Prostate gland (tissue), 2 donors: Measurements from ENCODE around the gene HIBADH. TPM values are rescaled to one million over a fixed set of nuclear protein-coding genes. Genes with fewer than 3 reads are reported as not detected.

Source experiments
- DNase-seq: peaks from one replicate; pipeline ENCODE4 v3.0.0-alpha.2; 2019; ENCODE audit warnings: low spot score
- H3K27ac ChIP-seq, 2 donors: fragments of 200-600 bp; sonication (generic); 2 replicates each; pipeline ENCODE4 v1.5.1; 2017 to 2019
- H3K27me3 ChIP-seq: fragments of 200-600 bp; sonication (generic); replicated peaks from 2 replicates; pipeline ENCODE4 v1.5.1; 2019; ENCODE audit not compliant: insufficient read depth
- H3K36me3 ChIP-seq, 2 donors: fragments of 200-600 bp; sonication (generic); 1 replicate in 1 of 2; 2 replicates in 1 of 2; pipeline versions ENCODE4 v1.5.1 to v1.8.1; 2017 to 2019
- H3K4me1 ChIP-seq: fragments of 200-600 bp; sonication (generic); replicated peaks from 2 replicates; pipeline ENCODE4 v1.5.1; 2019
- H3K4me3 ChIP-seq, 2 donors: fragments of 200-600 bp; sonication (generic); 2 replicates each; pipeline ENCODE4 v1.5.1; 2017 to 2019
- H3K9me3 ChIP-seq: fragments of 200-600 bp; sonication (generic); 2 replicates; pipeline ENCODE4 v1.5.1; 2017
- POLR2A ChIP-seq: fragments of 450-650 bp; IDR thresholded peaks from one replicate; pipeline ENCODE4 v1.6.1; 2016; ENCODE audit warnings: antibody characterized with exemption, mild to moderate bottlenecking
- POLR2AphosphoS5 ChIP-seq: sonication (generic); formaldehyde crosslinking; IDR thresholded peaks from one replicate; pipeline ENCODE4 v1.6.1; 2017; ENCODE audit warnings: antibody characterized with exemption
- WGBS: methylation state at CpG from one replicate; pipeline ENCODE4 v1.1.5; 2018; 5-methylcytosine and 5-hydroxymethylcytosine counted together
- intact Hi-C: fragments of 100-400 bp; cut with DNase I; formaldehyde crosslinking; loops from one replicate; pipeline ENCODE4 v1.14.2; 2022
- total RNA-seq, 2 donors: library from RNA; depleted of rRNA; stranded (reverse); fragments of >200 nt; gene quantifications; one replicate each; pipeline ENCODE4 v1.1.0, GENCODE V29; 2016
- TF ChIP-seq, protein P1 (sequence below), 4 experiments: fragments of 200-600 bp in 2 of 4; fragments of 450-650 bp in 2 of 4; sonication (generic) in 2 of 4; IDR thresholded peaks; 1 replicate in 3 of 4; 2 replicates in 1 of 4; pipeline ENCODE4 v1.5.1; 2016 to 2019; ENCODE audit warnings: antibody characterized with exemption in 4 of 4, mild to moderate bottlenecking in 2 of 4, moderate library complexity in 2 of 4

The HIBADH gene
- total RNA-seq, 2 donors from 2014 or later = 78.2 to 80.5 TPM

DNA sequence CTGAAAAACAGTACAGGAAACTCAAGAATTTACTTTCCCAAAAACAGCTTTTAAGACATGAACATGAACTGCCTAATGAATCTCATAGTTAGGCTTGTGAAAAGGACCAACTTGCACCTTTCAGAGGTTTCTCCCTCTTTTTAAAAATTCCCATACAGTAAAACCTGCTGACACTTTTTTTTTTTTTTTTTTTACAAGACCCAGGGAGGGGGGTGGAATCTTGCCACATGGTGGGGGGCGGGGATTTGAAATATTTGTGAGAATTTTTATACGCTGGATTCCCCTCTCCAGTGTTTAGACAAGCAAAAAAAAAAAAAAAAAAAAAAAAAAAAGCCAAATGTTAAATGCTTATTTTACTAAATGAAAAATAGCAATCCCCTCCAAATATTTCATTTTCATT is 57.4 kb downstream of the HIBADH start:
- WGBS = 29% methylated on average over 2 of the region's 2 CpGs
- H3K36me3 ChIP-seq = no peaks in the 10 kb centered on the region
- no peaks in the 10 kb centered on the region for H3K27me3 ChIP-seq
- H3K9me3 ChIP-seq = no peaks in the 10 kb centered on the region
- no peaks in the 10 kb centered on the region for H3K4me1 ChIP-seq
- TF ChIP-seq POLR2A = no peak
- TF ChIP-seq POLR2AphosphoS5 = no peak
- TF ChIP-seq, protein P1, sequence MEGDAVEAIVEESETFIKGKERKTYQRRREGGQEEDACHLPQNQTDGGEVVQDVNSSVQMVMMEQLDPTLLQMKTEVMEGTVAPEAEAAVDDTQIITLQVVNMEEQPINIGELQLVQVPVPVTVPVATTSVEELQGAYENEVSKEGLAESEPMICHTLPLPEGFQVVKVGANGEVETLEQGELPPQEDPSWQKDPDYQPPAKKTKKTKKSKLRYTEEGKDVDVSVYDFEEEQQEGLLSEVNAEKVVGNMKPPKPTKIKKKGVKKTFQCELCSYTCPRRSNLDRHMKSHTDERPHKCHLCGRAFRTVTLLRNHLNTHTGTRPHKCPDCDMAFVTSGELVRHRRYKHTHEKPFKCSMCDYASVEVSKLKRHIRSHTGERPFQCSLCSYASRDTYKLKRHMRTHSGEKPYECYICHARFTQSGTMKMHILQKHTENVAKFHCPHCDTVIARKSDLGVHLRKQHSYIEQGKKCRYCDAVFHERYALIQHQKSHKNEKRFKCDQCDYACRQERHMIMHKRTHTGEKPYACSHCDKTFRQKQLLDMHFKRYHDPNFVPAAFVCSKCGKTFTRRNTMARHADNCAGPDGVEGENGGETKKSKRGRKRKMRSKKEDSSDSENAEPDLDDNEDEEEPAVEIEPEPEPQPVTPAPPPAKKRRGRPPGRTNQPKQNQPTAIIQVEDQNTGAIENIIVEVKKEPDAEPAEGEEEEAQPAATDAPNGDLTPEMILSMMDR (IDR thresholded peaks at IDR 0.05) = no peak
- intact Hi-C loops = loop anchor here (10.0 kb wide), 1 partner anchor 420 kb away; no protein-coding TSS in a partner anchor
- H3K4me3 ChIP-seq = no peak overlapping the region
- H3K27ac ChIP-seq = no peak overlapping the region
- no peak for DNase-seq

DNA sequence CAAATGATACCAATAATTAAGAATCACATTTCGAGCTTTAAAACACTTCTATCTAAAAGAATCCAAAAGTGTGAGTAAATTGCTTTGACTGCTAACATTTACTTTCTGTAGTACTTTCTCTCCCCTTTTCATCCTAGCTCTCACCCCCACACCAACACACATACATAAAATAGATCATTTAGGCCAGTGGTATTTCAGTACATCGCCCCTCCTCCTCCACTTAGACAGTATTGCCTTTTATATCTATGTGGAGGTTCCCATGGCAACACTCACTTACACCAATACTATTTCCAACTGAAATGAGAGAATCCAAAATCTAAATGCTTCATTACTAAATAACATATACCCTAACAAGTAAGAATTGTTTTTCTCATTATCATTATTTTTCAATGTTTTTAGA is 58.9 kb downstream of the HIBADH start:
- H3K27ac ChIP-seq = no peak overlapping the region
- TF ChIP-seq, protein P1 (IDR thresholded peaks at IDR 0.05) = no peak
- TF ChIP-seq POLR2AphosphoS5 = no peak
- no peak for TF ChIP-seq POLR2A
- intact Hi-C loops = loop anchor here (5.0 to 10.0 kb wide), 2 partner anchors 397 to 421 kb away; no protein-coding TSS in a partner anchor
- no peaks in the 10 kb centered on the region for H3K4me1 ChIP-seq
- H3K9me3 ChIP-seq = no peaks in the 10 kb centered on the region
- WGBS = 95% methylated on average over 2 of the region's 2 CpGs
- no peaks in the 10 kb centered on the region for H3K36me3 ChIP-seq
- no peaks in the 10 kb centered on the region for H3K27me3 ChIP-seq
- no peak for DNase-seq
- H3K4me3 ChIP-seq = no peak overlapping the region

DNA sequence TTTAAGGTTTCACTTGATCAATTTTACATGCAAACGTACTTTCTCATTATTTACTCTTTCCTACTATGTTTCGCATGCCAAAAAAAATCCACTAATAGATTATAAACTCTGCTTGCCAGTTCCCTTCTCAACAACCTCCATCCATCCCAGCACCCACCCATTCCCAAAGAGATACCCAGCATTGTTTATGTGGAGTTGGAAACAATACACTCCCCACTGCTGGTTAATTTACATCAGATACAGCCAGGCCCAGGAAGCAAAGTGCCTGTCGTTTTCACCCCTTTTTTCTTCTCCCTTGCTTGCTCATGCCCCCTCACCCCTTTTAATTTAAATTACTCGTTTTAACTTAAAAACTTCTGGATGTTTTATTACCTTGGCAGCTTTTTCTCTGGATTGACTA is 59.9 kb downstream of the HIBADH start:
- TF ChIP-seq POLR2A = no peak
- TF ChIP-seq, protein P1 (IDR thresholded peaks at IDR 0.05) = no peak
- TF ChIP-seq POLR2AphosphoS5 = no peak
- Histone ChIP-seq H3K27me3 (no peaks in the 10 kb centered on the region), H3K4me3 (no peak overlapping the region), H3K4me1 (no peaks in the 10 kb centered on the region), H3K9me3 (no peaks in the 10 kb centered on the region), H3K27ac (no peak overlapping the region), H3K36me3 (no peaks in the 10 kb centered on the region)
- intact Hi-C loops = loop anchor here (5.0 to 10.0 kb wide), 2 partner anchors 395 to 422 kb away; no protein-coding TSS in a partner anchor
- 29% methylated on average over 4 of the region's 4 CpGs for WGBS
- DNase-seq = no peak

DNA sequence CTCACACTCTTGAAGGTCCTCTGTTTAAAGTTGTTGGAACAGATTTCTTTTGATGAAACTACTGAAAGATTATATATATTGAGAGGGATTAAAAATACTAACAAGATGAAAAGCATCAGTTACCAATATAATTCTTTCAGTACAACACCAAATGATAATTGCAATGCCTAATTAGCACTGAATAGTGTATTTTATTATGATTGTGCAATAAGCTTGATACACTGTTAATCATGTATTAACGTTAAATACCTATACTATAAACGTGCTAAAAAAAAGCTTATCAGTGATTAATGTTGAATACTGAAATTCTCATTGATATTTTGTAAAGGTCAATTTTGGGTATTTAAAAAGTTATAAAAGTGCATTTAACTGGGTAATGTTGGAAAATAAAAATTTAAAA is 61.5 kb downstream of the HIBADH start:
- Histone ChIP-seq H3K27me3 (no peaks in the 10 kb centered on the region), H3K36me3 (no peaks in the 10 kb centered on the region), H3K27ac (no peak overlapping the region), H3K9me3 (no peaks in the 10 kb centered on the region), H3K4me1 (no peaks in the 10 kb centered on the region), H3K4me3 (no peak overlapping the region)
- DNase-seq = no peak
- intact Hi-C loops = loop anchor here (5.0 to 10.0 kb wide), 2 partner anchors 394 to 424 kb away; no protein-coding TSS in a partner anchor
- WGBS = 93% methylated on average over 2 of the region's 2 CpGs
- TF ChIP-seq, protein P1 (IDR thresholded peaks at IDR 0.05) = no peak

DNA sequence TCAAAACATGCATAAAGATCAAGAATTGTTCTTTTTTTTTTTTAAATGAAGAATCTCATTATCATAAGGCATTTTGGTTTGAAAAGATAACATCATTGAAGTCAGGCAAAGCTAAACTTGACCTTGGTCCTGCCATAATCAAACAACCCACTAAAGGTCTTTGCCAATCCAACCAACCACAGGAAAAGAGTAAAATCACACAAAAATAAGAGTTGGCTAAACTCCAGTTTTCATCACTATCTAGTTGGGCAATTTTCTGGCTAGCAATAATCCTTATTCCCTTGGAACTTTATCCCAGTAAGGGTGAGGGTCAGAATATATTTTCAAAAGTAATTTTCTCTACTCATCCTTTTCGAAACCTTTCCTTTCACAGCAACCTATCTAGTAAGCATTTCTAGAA is 62.4 kb downstream of the HIBADH start:
- intact Hi-C loops = loop anchor here (5.0 to 10.0 kb wide), 2 partner anchors 393 to 425 kb away; no protein-coding TSS in a partner anchor
- H3K27me3 ChIP-seq = no peaks in the 10 kb centered on the region
- H3K9me3 ChIP-seq = no peaks in the 10 kb centered on the region
- TF ChIP-seq, protein P1 (IDR thresholded peaks at IDR 0.05) = no peak
- TF ChIP-seq POLR2AphosphoS5 (no peak), POLR2A (no peak)
- 100% methylated on average over 1 of the region's 1 CpG for WGBS
- H3K4me3 ChIP-seq = no peak overlapping the region
- H3K4me1 ChIP-seq = no peaks in the 10 kb centered on the region
- H3K36me3 ChIP-seq = no peaks in the 10 kb centered on the region
- no peak for DNase-seq
- H3K27ac ChIP-seq = no peak overlapping the region
